Lower lobe of right lung (tissue), 2 donors: ENCODE measurements around the gene RPS6KA2. TPM values are rescaled to one million over a fixed set of nuclear protein-coding genes. Genes with fewer than 3 reads are reported as not detected.

Experiments
- ATAC-seq, 2 donors: fragments of 200-7000 bp; cut with Tn5 transposase; one replicate each; pipeline ENCODE4 v1.9.1; 2020 to 2022; ENCODE audit warnings: mild to moderate bottlenecking in 2 of 2, moderate library complexity in 2 of 2
- DNase-seq: peaks from one replicate; pipeline ENCODE4 v3.0.0-alpha.2; 2020
- H3K27ac ChIP-seq: fragments of 200-600 bp; one replicate; pipeline ENCODE4 v1.8.0; 2022
- H3K27me3 ChIP-seq: fragments of 200-600 bp; one replicate; pipeline ENCODE4 v1.8.0; 2022; ENCODE audit warnings: low read depth
- H3K36me3 ChIP-seq: fragments of 200-600 bp; one replicate; pipeline ENCODE4 v1.8.0; 2022; ENCODE audit warnings: mild to moderate bottlenecking
- H3K4me1 ChIP-seq: fragments of 200-600 bp; one replicate; pipeline ENCODE4 v1.8.0; 2022
- H3K4me3 ChIP-seq: fragments of 200-600 bp; one replicate; pipeline ENCODE4 v1.8.0; 2022; ENCODE audit warnings: mild to moderate bottlenecking
- H3K9me3 ChIP-seq: fragments of 200-600 bp; one replicate; pipeline ENCODE4 v1.8.0; 2022
- CTCF ChIP-seq: fragments of 200-600 bp; IDR thresholded peaks from one replicate; pipeline ENCODE4 v1.8.0; 2022; ENCODE audit warnings: antibody characterized with exemption, mild to moderate bottlenecking
- intact Hi-C: fragments of 100-400 bp; cut with DNase I; formaldehyde crosslinking; loops from one replicate; pipeline ENCODE4 v1.11.0; 2022
- microRNA-seq: library from miRNA; unstranded; fragments of <30 nt; microRNA quantifications from one replicate; pipeline ENCODE4 v1.2.0, GENCODE V29; 2020; ENCODE audit warnings: borderline number of aligned reads
- total RNA-seq: library from RNA; stranded (reverse); fragmentation: NEBNext Ultra II Directional; extraction: Animal tissue kit (Norgen Biotek cat#: 25700); gene quantifications from one replicate; pipeline ENCODE4 v1.2.1, GENCODE V29; 2021
- donor health status: DM: no; HTN: yes; CAD: no; lungs with severe emphysema.

RPS6KA2 gene
- total RNA-seq, 1 donor from 2014 or later: 102 TPM

- H3K4me1 ChIP-seq: no peaks in the 10 kb centered on the region
- peak; percentile 75 to 77 for ATAC-seq
- peaks cover 31% of the 10 kb centered on the region for H3K36me3 ChIP-seq
- H3K27me3 ChIP-seq: peaks cover 4% of the 10 kb centered on the region
- no peak for TF ChIP-seq CTCF
- H3K9me3 ChIP-seq: no peaks in the 10 kb centered on the region
- intact Hi-C loops: no loop called here
- DNase-seq: peak; percentile 72
- H3K4me3 ChIP-seq: no peak overlapping the region
- no peak overlapping the region for H3K27ac ChIP-seq
These were observed 266.0 kb downstream of the RPS6KA2 start for GRCh38 chr6:166361077-166361429.

GRCh38 chr6:166360243-166361076 is 266.6 kb downstream of the RPS6KA2 start:
- TF ChIP-seq CTCF: no peak
- Histone ChIP-seq H3K36me3 (peaks cover 26% of the 10 kb centered on the region), H3K4me3 (no peak overlapping the region), H3K9me3 (no peaks in the 10 kb centered on the region), H3K4me1 (no peaks in the 10 kb centered on the region), H3K27me3 (peaks cover 4% of the 10 kb centered on the region), H3K27ac (no peak overlapping the region)
- DNase-seq (no peak), ATAC-seq (peak; percentile 31 to 32)
- intact Hi-C loops: no loop called here

Small RNAs within 50 kb of the gene (microRNA-seq; reads per million reads assigned to microRNA genes)
- not detected for gene MIR1913

Other genes with a start within 250 kb of the RPS6KA2 start
- gene MPC1, start 244.3 kb downstream of the RPS6KA2 start, total RNA-seq: 46.8 TPM
- gene RAMACL, start 40.6 kb downstream of the RPS6KA2 start, total RNA-seq: 6.6 TPM